ENCODE data around the gene CGB1. TPM values are rescaled to one million over a fixed set of nuclear protein-coding genes. Genes with fewer than 3 reads are reported as not detected.

Gene CGB1
- total and polyA plus RNA-seq, 2 of the 13 experiments (the other 11 are each of a cell fraction or from before 2014, with no cell fraction given) = not detected

DNA sequence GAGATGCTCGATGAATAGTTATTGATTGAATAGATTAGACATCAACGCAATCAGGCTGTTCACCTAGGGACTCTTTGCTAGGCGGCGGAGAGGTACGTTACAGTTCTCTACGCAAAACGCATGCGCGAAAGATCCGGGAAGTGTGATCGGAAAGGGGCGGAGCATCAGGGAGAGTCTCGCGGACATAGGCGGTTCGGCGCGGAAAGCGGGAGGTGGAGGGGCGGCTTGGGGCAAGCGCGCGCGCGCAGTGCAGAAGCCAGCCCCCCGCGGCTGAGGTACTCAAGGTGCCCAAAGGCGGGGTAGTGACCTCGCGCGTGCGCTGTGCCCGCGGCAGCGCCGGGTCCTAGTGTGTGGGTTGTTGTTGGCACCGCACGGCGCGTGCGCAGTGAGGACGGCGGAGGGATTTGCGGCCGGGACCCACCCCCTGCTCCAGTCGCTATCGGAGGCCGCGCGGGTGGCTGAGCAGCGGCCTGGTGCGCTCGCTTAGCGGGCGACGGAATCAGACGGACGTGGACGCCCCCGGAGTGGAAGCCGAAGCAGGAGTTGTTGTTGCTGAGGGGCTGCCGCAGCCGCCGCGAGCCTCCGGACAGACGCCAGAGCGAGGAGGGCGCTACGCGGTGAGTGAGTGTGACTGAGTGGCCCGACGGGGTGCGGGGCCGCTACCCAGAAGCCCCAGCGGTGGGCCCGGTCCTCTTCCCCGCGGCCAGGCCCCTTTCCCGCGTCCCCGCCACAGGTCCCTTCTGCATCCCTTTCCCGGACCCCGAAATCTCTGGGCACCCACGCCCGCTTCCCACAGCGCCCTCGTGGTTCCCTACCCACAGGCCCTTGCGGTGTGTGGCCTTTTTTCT lies 48.5 kb upstream of the CGB1 start, which contains the start of gene SNRNP70 (continued):
- TF ChIP-seq, protein P1, sequence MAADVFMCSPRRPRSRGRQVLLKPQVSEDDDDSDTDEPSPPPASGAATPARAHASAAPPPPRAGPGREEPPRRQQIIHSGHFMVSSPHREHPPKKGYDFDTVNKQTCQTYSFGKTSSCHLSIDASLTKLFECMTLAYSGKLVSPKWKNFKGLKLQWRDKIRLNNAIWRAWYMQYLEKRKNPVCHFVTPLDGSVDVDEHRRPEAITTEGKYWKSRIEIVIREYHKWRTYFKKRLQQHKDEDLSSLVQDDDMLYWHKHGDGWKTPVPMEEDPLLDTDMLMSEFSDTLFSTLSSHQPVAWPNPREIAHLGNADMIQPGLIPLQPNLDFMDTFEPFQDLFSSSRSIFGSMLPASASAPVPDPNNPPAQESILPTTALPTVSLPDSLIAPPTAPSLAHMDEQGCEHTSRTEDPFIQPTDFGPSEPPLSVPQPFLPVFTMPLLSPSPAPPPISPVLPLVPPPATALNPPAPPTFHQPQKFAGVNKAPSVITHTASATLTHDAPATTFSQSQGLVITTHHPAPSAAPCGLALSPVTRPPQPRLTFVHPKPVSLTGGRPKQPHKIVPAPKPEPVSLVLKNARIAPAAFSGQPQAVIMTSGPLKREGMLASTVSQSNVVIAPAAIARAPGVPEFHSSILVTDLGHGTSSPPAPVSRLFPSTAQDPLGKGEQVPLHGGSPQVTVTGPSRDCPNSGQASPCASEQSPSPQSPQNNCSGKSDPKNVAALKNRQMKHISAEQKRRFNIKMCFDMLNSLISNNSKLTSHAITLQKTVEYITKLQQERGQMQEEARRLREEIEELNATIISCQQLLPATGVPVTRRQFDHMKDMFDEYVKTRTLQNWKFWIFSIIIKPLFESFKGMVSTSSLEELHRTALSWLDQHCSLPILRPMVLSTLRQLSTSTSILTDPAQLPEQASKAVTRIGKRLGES (CRISPR knock-in tag; IDR thresholded peaks at IDR 0.05; ENCODE audit: borderline replicate concordance) = peak; percentile 38; the same call in 1 of the 2 replicates
- TF ChIP-seq WIZ (CRISPR knock-in tag; IDR thresholded peaks at IDR 0.05) (0 out of 2 replicates have a peak, but pooled peaks have one; percentile 24), ZNF644 (CRISPR knock-in tag; IDR thresholded peaks at IDR 0.05; ENCODE audit: low read depth) (no peak), FOXP1 (IDR thresholded peaks at IDR 0.05) (no peak), FOXP1 (CRISPR knock-in tag; IDR thresholded peaks at IDR 0.05) (no peak), UBTF (CRISPR knock-in tag; IDR thresholded peaks at IDR 0.05) (peak; percentile 76), TCF12 (IDR thresholded peaks at IDR 0.05) (no peak), TCF12 (CRISPR knock-in tag; IDR thresholded peaks at IDR 0.05) (0 out of 2 replicates have a peak, but pooled peaks have one; percentile 68), ZSCAN22 (CRISPR knock-in tag; IDR thresholded peaks at IDR 0.05) (no peak), RXRA (CRISPR knock-in tag; IDR thresholded peaks at IDR 0.05) (peak; percentile 81), ZNF235 (CRISPR knock-in tag; IDR thresholded peaks at IDR 0.05; ENCODE audit: borderline replicate concordance) (0 out of 2 replicates have a peak, but pooled peaks have one; percentile 75), PRDM10 (CRISPR knock-in tag; IDR thresholded peaks at IDR 0.05; ENCODE audit: low read depth) (peak; percentile 55), MIER2 (CRISPR knock-in tag; IDR thresholded peaks at IDR 0.05) (no peak)
- TF ChIP-seq, protein P2, sequence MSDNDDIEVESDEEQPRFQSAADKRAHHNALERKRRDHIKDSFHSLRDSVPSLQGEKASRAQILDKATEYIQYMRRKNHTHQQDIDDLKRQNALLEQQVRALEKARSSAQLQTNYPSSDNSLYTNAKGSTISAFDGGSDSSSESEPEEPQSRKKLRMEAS (IDR thresholded peaks at IDR 0.05) = peak; percentile 90
- TF ChIP-seq, protein P3, sequence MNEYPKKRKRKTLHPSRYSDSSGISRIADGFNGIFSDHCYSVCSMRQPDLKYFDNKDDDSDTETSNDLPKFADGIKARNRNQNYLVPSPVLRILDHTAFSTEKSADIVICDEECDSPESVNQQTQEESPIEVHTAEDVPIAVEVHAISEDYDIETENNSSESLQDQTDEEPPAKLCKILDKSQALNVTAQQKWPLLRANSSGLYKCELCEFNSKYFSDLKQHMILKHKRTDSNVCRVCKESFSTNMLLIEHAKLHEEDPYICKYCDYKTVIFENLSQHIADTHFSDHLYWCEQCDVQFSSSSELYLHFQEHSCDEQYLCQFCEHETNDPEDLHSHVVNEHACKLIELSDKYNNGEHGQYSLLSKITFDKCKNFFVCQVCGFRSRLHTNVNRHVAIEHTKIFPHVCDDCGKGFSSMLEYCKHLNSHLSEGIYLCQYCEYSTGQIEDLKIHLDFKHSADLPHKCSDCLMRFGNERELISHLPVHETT (CRISPR knock-in tag; conservative IDR thresholded peaks at IDR 0.05) = no peak
- TF ChIP-seq, protein P4, sequence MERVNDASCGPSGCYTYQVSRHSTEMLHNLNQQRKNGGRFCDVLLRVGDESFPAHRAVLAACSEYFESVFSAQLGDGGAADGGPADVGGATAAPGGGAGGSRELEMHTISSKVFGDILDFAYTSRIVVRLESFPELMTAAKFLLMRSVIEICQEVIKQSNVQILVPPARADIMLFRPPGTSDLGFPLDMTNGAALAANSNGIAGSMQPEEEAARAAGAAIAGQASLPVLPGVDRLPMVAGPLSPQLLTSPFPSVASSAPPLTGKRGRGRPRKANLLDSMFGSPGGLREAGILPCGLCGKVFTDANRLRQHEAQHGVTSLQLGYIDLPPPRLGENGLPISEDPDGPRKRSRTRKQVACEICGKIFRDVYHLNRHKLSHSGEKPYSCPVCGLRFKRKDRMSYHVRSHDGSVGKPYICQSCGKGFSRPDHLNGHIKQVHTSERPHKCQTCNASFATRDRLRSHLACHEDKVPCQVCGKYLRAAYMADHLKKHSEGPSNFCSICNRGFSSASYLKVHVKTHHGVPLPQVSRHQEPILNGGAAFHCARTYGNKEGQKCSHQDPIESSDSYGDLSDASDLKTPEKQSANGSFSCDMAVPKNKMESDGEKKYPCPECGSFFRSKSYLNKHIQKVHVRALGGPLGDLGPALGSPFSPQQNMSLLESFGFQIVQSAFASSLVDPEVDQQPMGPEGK (CRISPR knock-in tag; IDR thresholded peaks at IDR 0.05) = peak; percentile 75
